MM.1S (cell line): ENCODE measurements around the gene SLC13A5.

Experiments
- DNase-seq: peaks from one replicate; pipeline ENCODE4 v3.0.0-alpha.2; 2015
- H2AFZ ChIP-seq: fragments of 300-600 bp; sonication (generic); 2 replicates; pipeline ENCODE4 v1.6.0; 2016; ENCODE audit warnings: antibody characterized with exemption, low read length
- H3F3A ChIP-seq: fragments of 300-600 bp; sonication (generic); 2 replicates; pipeline ENCODE4 v1.6.1; 2016; ENCODE audit warnings: mild to moderate bottlenecking, antibody characterized with exemption, low read length, moderate library complexity, mixed read lengths; ENCODE audit not compliant: insufficient read depth
- H3K27ac ChIP-seq: fragments of 300-600 bp; sonication (generic); 2 replicates; pipeline ENCODE4 v1.5.1; 2016; ENCODE audit warnings: mild to moderate bottlenecking, low read length
- H3K27me3 ChIP-seq: fragments of 300-600 bp; sonication (generic); replicated peaks from 2 replicates; pipeline ENCODE4 v1.6.0; 2016; ENCODE audit warnings: low read length; ENCODE audit not compliant: insufficient read depth
- H3K36me3 ChIP-seq: fragments of 300-600 bp; sonication (generic); replicated peaks from 2 replicates; pipeline ENCODE4 v1.6.1; 2016; ENCODE audit warnings: mild to moderate bottlenecking, low read length, mixed read lengths; ENCODE audit not compliant: insufficient read depth
- H3K4me1 ChIP-seq: fragments of 300-600 bp; sonication (generic); 2 replicates; pipeline ENCODE4 v1.6.1; 2016; ENCODE audit warnings: low read length, mixed read lengths
- H3K4me2 ChIP-seq: fragments of 300-600 bp; sonication (generic); 2 replicates; pipeline ENCODE4 v1.6.0; 2016; ENCODE audit warnings: low read depth, low read length
- H3K4me3 ChIP-seq: fragments of 300-600 bp; sonication (generic); 2 replicates; pipeline ENCODE4 v1.5.1; 2016; ENCODE audit warnings: low read length, mixed read lengths
- H3K79me2 ChIP-seq: fragments of 300-600 bp; sonication (generic); 2 replicates; pipeline ENCODE4 v1.6.1; 2016; ENCODE audit warnings: mixed run types, low read length, mixed read lengths
- H3K9ac ChIP-seq: fragments of 300-600 bp; sonication (generic); 2 replicates; pipeline ENCODE4 v1.6.1; 2016; ENCODE audit warnings: low read length, mixed read lengths
- H3K9me2 ChIP-seq: fragments of 300-600 bp; sonication (generic); replicated peaks from 2 replicates; pipeline ENCODE4 v1.6.1; 2016; ENCODE audit warnings: mild to moderate bottlenecking, low read length, mixed read lengths; ENCODE audit not compliant: insufficient read depth
- H3K9me3 ChIP-seq: fragments of 300-600 bp; sonication (generic); replicated peaks from 2 replicates; pipeline ENCODE4 v1.6.1; 2016; ENCODE audit warnings: mild to moderate bottlenecking, low read length, mixed read lengths; ENCODE audit not compliant: insufficient read depth
- H4K20me1 ChIP-seq: fragments of 300-600 bp; sonication (generic); 2 replicates; pipeline ENCODE4 v1.6.1; 2016; ENCODE audit warnings: mild to moderate bottlenecking, low read length, moderate library complexity, mixed read lengths; ENCODE audit not compliant: insufficient read depth
- EZH2 ChIP-seq: fragments of 300-600 bp; sonication (generic); optimal IDR thresholded peaks from 2 replicates; pipeline ENCODE3; 2017; ENCODE audit warnings: low read depth, mild to moderate bottlenecking, antibody characterized with exemption, low read length, mixed read lengths
- EZH2phosphoT487 ChIP-seq: fragments of 300-600 bp; sonication (generic); IDR thresholded peaks from 2 replicates; pipeline ENCODE4 v1.6.1; 2018; ENCODE audit warnings: antibody characterized with exemption, low read length
- TF ChIP-seq, protein P1 (sequence below): fragments of 300-600 bp; sonication (generic); IDR thresholded peaks from 2 replicates; pipeline ENCODE4 v1.5.1; 2016; ENCODE audit warnings: antibody characterized with exemption, low read length, mixed read lengths

SLC13A5 gene

GRCh38 chr17:6756425-6757031 is 43.4 kb upstream of the SLC13A5 start:
- Histone ChIP-seq H3F3A (no peaks in the 10 kb centered on the region), H3K36me3 (no peaks in the 10 kb centered on the region), H4K20me1 (no peaks in the 10 kb centered on the region), H3K9ac (no peak overlapping the region), H3K9me3 (no peaks in the 10 kb centered on the region), H3K27ac (no peak overlapping the region), H3K79me2 (no peaks in the 10 kb centered on the region), H3K4me1 (peaks cover 3% of the 10 kb centered on the region; the same call in 1 of the 2 replicates), H2AFZ (0 out of 2 replicates have a peak overlapping the region, but pooled peaks have one; percentile 67), H3K4me3 (peak overlapping the region; percentile 60; the same call in 1 of the 2 replicates), H3K27me3 (0 out of 2 replicates have a peak, but pooled peaks cover 4% of the 10 kb centered on the region), H3K4me2 (peak overlapping the region; percentile 73), H3K9me2 (no peaks in the 10 kb centered on the region)
- TF ChIP-seq EZH2 (no peak), EZH2phosphoT487 (no peak)
- TF ChIP-seq, protein P1, sequence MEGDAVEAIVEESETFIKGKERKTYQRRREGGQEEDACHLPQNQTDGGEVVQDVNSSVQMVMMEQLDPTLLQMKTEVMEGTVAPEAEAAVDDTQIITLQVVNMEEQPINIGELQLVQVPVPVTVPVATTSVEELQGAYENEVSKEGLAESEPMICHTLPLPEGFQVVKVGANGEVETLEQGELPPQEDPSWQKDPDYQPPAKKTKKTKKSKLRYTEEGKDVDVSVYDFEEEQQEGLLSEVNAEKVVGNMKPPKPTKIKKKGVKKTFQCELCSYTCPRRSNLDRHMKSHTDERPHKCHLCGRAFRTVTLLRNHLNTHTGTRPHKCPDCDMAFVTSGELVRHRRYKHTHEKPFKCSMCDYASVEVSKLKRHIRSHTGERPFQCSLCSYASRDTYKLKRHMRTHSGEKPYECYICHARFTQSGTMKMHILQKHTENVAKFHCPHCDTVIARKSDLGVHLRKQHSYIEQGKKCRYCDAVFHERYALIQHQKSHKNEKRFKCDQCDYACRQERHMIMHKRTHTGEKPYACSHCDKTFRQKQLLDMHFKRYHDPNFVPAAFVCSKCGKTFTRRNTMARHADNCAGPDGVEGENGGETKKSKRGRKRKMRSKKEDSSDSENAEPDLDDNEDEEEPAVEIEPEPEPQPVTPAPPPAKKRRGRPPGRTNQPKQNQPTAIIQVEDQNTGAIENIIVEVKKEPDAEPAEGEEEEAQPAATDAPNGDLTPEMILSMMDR: no peak
- DNase-seq: no peak

GRCh38 chr17:6755731-6756184 is 42.6 kb upstream of the SLC13A5 start, which contains the start of gene XAF1:
Gene XAF1, plus strand, starts transcription at chr17:6756046. Its CDS starts 33 bp downstream, at chr17:6756079.
- no peak for TF ChIP-seq EZH2
- TF ChIP-seq, protein P1: no peak
- TF ChIP-seq EZH2phosphoT487: no peak
- Histone ChIP-seq H3K36me3 (no peaks in the 10 kb centered on the region), H3F3A (no peaks in the 10 kb centered on the region), H3K27ac (no peak within 1 kb of the TSS), H4K20me1 (no peaks in the 10 kb centered on the region), H3K27me3 (0 out of 2 replicates have a peak, but pooled peaks cover 4% of the 10 kb centered on the region), H3K9me3 (no peaks in the 10 kb centered on the region), H3K4me2 (peak within 1 kb of the TSS; percentile 73), H3K4me3 (peak within 1 kb of the TSS; percentile 60), H3K9ac (peak within 1 kb of the TSS; percentile 36; the same call in 1 of the 2 replicates), H3K79me2 (no peaks in the 10 kb centered on the region), H2AFZ (peak within 1 kb of the TSS; percentile 67), H3K9me2 (no peaks in the 10 kb centered on the region), H3K4me1 (peaks cover 3% of the 10 kb centered on the region; the same call in 1 of the 2 replicates)
- peak; percentile 73 for DNase-seq

DNA sequence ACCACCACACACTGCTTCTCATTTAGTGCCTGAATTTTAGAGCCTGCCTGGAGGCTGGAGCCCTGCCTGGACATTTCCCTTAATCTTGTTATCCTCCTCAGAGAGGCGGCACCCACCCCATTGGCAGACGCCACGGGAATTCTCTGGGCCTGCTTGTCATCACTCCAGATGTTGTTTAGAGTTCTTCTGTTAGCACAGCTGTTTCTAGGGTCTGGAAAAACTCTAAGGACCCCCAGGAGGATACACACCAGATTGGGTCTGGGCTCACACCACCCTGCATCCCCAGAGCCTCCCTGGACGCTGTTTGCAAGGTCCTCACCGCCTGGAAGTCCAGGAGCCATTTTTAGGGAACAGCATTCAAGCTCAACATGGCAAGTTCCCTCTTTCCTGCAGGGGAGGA is 42.1 kb upstream of the SLC13A5 start:
- no peaks in the 10 kb centered on the region for H4K20me1 ChIP-seq
- no peak for DNase-seq
- no peaks in the 10 kb centered on the region for H3K9me3 ChIP-seq
- H3K4me1 ChIP-seq: peaks cover 3% of the 10 kb centered on the region; the same call in 1 of the 2 replicates
- no peaks in the 10 kb centered on the region for H3K36me3 ChIP-seq
- peak overlapping the region; percentile 67 for H2AFZ ChIP-seq
- no peaks in the 10 kb centered on the region for H3F3A ChIP-seq
- no peaks in the 10 kb centered on the region for H3K79me2 ChIP-seq
- TF ChIP-seq, protein P1: no peak
- TF ChIP-seq EZH2: no peak
- no peak for TF ChIP-seq EZH2phosphoT487
- H3K9me2 ChIP-seq: no peaks in the 10 kb centered on the region
- H3K27ac ChIP-seq: no peak overlapping the region
- H3K4me2 ChIP-seq: peak overlapping the region; percentile 73
- H3K27me3 ChIP-seq: 0 out of 2 replicates have a peak, but pooled peaks cover 4% of the 10 kb centered on the region
- peak overlapping the region; percentile 60 for H3K4me3 ChIP-seq
- peak overlapping the region; percentile 36; the same call in 1 of the 2 replicates for H3K9ac ChIP-seq
